ENCODE measurements around the gene ADK.

Gene ADK

GRCh38 chr10:74432841-74433594 lies 282.0 kb downstream of the ADK start:
- H3K27ac Mint-ChIP-seq: no peak overlapping the region
- no peak overlapping the region for H3K4me3 Mint-ChIP-seq
- H3K36me3 Mint-ChIP-seq (ENCODE audit: low read depth): no peaks in the 10 kb centered on the region
- H3K27me3 Mint-ChIP-seq (ENCODE audit: low read depth, poor library complexity): no peaks in the 10 kb centered on the region
- DNase-seq: no peak
- TF ChIP-seq CTCF (IDR thresholded peaks at IDR 0.05): no peak
- no peaks in the 10 kb centered on the region for H3K4me1 Mint-ChIP-seq
- H3K9me3 Mint-ChIP-seq: no peaks in the 10 kb centered on the region

GRCh38 chr10:74433595-74433956 lies 282.6 kb downstream of the ADK start:
- Mint-ChIP-seq H3K4me1 (no peaks in the 10 kb centered on the region), H3K4me3 (no peak overlapping the region), H3K27ac (no peak overlapping the region), H3K27me3 (ENCODE audit: low read depth, poor library complexity) (no peaks in the 10 kb centered on the region), H3K9me3 (no peaks in the 10 kb centered on the region), H3K36me3 (ENCODE audit: low read depth) (no peaks in the 10 kb centered on the region)
- TF ChIP-seq CTCF (IDR thresholded peaks at IDR 0.05): no peak
- DNase-seq: no peak

- no peak overlapping the region for H3K4me3 Mint-ChIP-seq
- no peak for DNase-seq
- no peaks in the 10 kb centered on the region for H3K9me3 Mint-ChIP-seq
- H3K36me3 Mint-ChIP-seq (ENCODE audit: low read depth): no peaks in the 10 kb centered on the region
- no peak overlapping the region for H3K27ac Mint-ChIP-seq
- H3K27me3 Mint-ChIP-seq (ENCODE audit: low read depth, poor library complexity): no peaks in the 10 kb centered on the region
- no peak for TF ChIP-seq CTCF (IDR thresholded peaks at IDR 0.05)
- H3K4me1 Mint-ChIP-seq: no peaks in the 10 kb centered on the region
These were observed 283.0 kb downstream of the ADK start for GRCh38 chr10:74433993-74434392.

GRCh38 chr10:74434547-74434946 lies 283.5 kb downstream of the ADK start:
- no peaks in the 10 kb centered on the region for H3K27me3 Mint-ChIP-seq (ENCODE audit: low read depth, poor library complexity)
- H3K36me3 Mint-ChIP-seq (ENCODE audit: low read depth): no peaks in the 10 kb centered on the region
- H3K9me3 Mint-ChIP-seq: no peaks in the 10 kb centered on the region
- DNase-seq: no peak
- H3K4me1 Mint-ChIP-seq: no peaks in the 10 kb centered on the region
- no peak overlapping the region for H3K4me3 Mint-ChIP-seq
- H3K27ac Mint-ChIP-seq: no peak overlapping the region
- TF ChIP-seq CTCF (IDR thresholded peaks at IDR 0.05): no peak

GRCh38 chr10:74436523-74437170 lies 285.6 kb downstream of the ADK start:
- Mint-ChIP-seq H3K27ac (no peak overlapping the region), H3K4me3 (no peak overlapping the region), H3K9me3 (no peaks in the 10 kb centered on the region), H3K27me3 (ENCODE audit: low read depth, poor library complexity) (no peaks in the 10 kb centered on the region), H3K4me1 (no peaks in the 10 kb centered on the region), H3K36me3 (ENCODE audit: low read depth) (no peaks in the 10 kb centered on the region)
- DNase-seq: no peak
- no peak for TF ChIP-seq CTCF (IDR thresholded peaks at IDR 0.05)

- Mint-ChIP-seq H3K27me3 (ENCODE audit: low read depth, poor library complexity) (no peaks in the 10 kb centered on the region), H3K27ac (no peak overlapping the region), H3K9me3 (no peaks in the 10 kb centered on the region), H3K4me3 (no peak overlapping the region), H3K4me1 (no peaks in the 10 kb centered on the region), H3K36me3 (ENCODE audit: low read depth) (peaks cover 3% of the 10 kb centered on the region)
- DNase-seq: no peak
- TF ChIP-seq CTCF (IDR thresholded peaks at IDR 0.05): no peak
These were observed 286.8 kb downstream of the ADK start for GRCh38 chr10:74437822-74438221.

All from nephron progenitor cell (in vitro differentiated cells).